IMR-90 (cell line): Measurements from ENCODE around the gene FARS2. TPM values are rescaled to one million over a fixed set of nuclear protein-coding genes. Genes with fewer than 3 reads are reported as not detected.

Source experiments
- ATAC-seq: fragments of 200-7000 bp; cut with Tn5 transposase; 2 replicates; pipeline ENCODE4 v1.9.1; 2020; ENCODE audit warnings: low read depth, mild to moderate bottlenecking, moderate library complexity
- BruUV-seq: library from RNA; stranded (reverse); fragments of 400-500 nt; replicated peaks from 2 replicates; lab custom pipeline; 2021; lab: Mats Ljungman, UMichigan
- CTCF ChIA-PET: fragments of 300-600 bp; formaldehyde crosslinking; extraction: SDS; loops from one replicate; lab custom pipeline; 2021; ENCODE audit warnings: antibody characterized with exemption; lab: Yijun Ruan, JAX
- POLR2A ChIA-PET: fragments of 300-600 bp; sonication (Branson Sonifier 250); formaldehyde crosslinking; loops from one replicate; lab custom pipeline; 2022; ENCODE audit warnings: antibody characterized with exemption; ENCODE audit not compliant: unreplicated experiment; lab: Charles Lee
- DNase-seq: peaks from one replicate; pipeline ENCODE4 v3.0.0; 2013
- H2AFZ ChIP-seq: replicated peaks from 2 replicates; pipeline ENCODE3; 2013; ENCODE audit warnings: low read length, mild to moderate bottlenecking; ENCODE audit not compliant: poor library complexity
- H2AK5ac ChIP-seq: 2 replicates; pipeline ENCODE4 v1.6.1; 2013; ENCODE audit warnings: low read depth, low read length, inconsistent platforms
- H2AK9ac ChIP-seq: replicated peaks from 2 replicates; pipeline ENCODE3; 2013; ENCODE audit warnings: mild to moderate bottlenecking, low read depth, low read length, moderate library complexity; ENCODE audit not compliant: poor library complexity
- H2BK120ac ChIP-seq: 2 replicates; pipeline ENCODE4 v1.6.1; 2013; ENCODE audit warnings: low read depth, low read length, inconsistent platforms
- H2BK15ac ChIP-seq: 3 replicates; pipeline ENCODE4 v1.6.1; 2013; ENCODE audit warnings: low read depth, low read length, inconsistent platforms
- H2BK20ac ChIP-seq: 2 replicates; pipeline ENCODE4 v1.6.1; 2013; ENCODE audit warnings: low read depth, mild to moderate bottlenecking, inconsistent platforms, low read length, moderate library complexity
- H2BK5ac ChIP-seq: 2 replicates; pipeline ENCODE4 v1.6.1; 2013; ENCODE audit warnings: mild to moderate bottlenecking, low read depth, low read length, inconsistent platforms; ENCODE audit not compliant: poor library complexity, severe bottlenecking
- H3K14ac ChIP-seq: replicated peaks from 2 replicates; pipeline ENCODE4 v1.6.1; 2013; ENCODE audit warnings: low read depth, low read length, inconsistent platforms
- H3K18ac ChIP-seq: 2 replicates; pipeline ENCODE4 v1.6.1; 2013; ENCODE audit warnings: low read depth, low read length, control low read depth
- H3K23ac ChIP-seq: 2 replicates; pipeline ENCODE4 v1.6.1; 2013; ENCODE audit warnings: low read depth, low read length, inconsistent platforms
- H3K27ac ChIP-seq: 2 replicates; pipeline ENCODE4 v1.5.1; 2013; ENCODE audit warnings: mild to moderate bottlenecking, control low read depth, low read length; ENCODE audit not compliant: insufficient read depth
- H3K27me3 ChIP-seq: 2 replicates; pipeline ENCODE4 v1.6.1; 2013; ENCODE audit warnings: low read length; ENCODE audit not compliant: control insufficient read depth, insufficient read depth
- H3K36me3 ChIP-seq: 2 replicates; pipeline ENCODE4 v1.6.1; 2013; ENCODE audit warnings: low read length, mixed read lengths; ENCODE audit not compliant: control insufficient read depth, insufficient read depth
- H3K4ac ChIP-seq: 2 replicates; pipeline ENCODE4 v1.6.1; 2013; ENCODE audit warnings: low read depth, low read length, inconsistent platforms
- H3K4me1 ChIP-seq: 2 replicates; pipeline ENCODE4 v1.6.1; 2013; ENCODE audit warnings: low read length, mixed read lengths; ENCODE audit not compliant: control insufficient read depth, insufficient read depth
- H3K4me2 ChIP-seq: 2 replicates; pipeline ENCODE4 v1.6.1; 2013; ENCODE audit warnings: low read depth, mild to moderate bottlenecking, control low read depth, low read length, moderate library complexity
- H3K4me3 ChIP-seq: 2 replicates; pipeline ENCODE4 v1.5.1; 2013; ENCODE audit warnings: low read depth, mild to moderate bottlenecking, control low read depth, low read length, moderate library complexity; ENCODE audit not compliant: insufficient read depth
- H3K56ac ChIP-seq: 2 replicates; pipeline ENCODE4 v1.6.1; 2013; ENCODE audit warnings: low read length, inconsistent platforms; ENCODE audit not compliant: insufficient read depth; ENCODE audit errors: extremely low read depth
- H3K79me1 ChIP-seq, 2 experiments: 2 replicates each; pipeline ENCODE4 v1.6.1; 2013; ENCODE audit warnings: low read length in 2 of 2, inconsistent platforms in 1 of 2, low read depth in 1 of 2
- H3K9ac ChIP-seq: 2 replicates; pipeline ENCODE4 v1.6.1; 2013; ENCODE audit warnings: low read depth, low read length, control low read depth
- H3K9me1 ChIP-seq: 2 replicates; pipeline ENCODE4 v1.6.1; 2013; ENCODE audit warnings: low read length, inconsistent platforms; ENCODE audit not compliant: insufficient read depth
- H3K9me3 ChIP-seq: 2 replicates; pipeline ENCODE4 v1.6.1; 2013; ENCODE audit warnings: low read length; ENCODE audit not compliant: control insufficient read depth, insufficient read depth
- H4K20me1 ChIP-seq: 2 replicates; pipeline ENCODE4 v1.6.1; 2013; ENCODE audit warnings: low read length, inconsistent platforms; ENCODE audit not compliant: insufficient read depth
- H4K5ac ChIP-seq: 2 replicates; pipeline ENCODE4 v1.6.1; 2013; ENCODE audit warnings: mild to moderate bottlenecking, low read depth, low read length, control low read depth
- H4K8ac ChIP-seq, 2 experiments: 2 replicates each; pipeline ENCODE4 v1.6.1; 2013; ENCODE audit warnings: low read depth in 2 of 2, low read length in 2 of 2, control low read depth in 1 of 2, inconsistent platforms in 1 of 2
- H4K91ac ChIP-seq: 2 replicates; pipeline ENCODE4 v1.6.1; 2013; ENCODE audit warnings: low read depth, low read length, inconsistent platforms; ENCODE audit not compliant: insufficient read depth
- BHLHE40 ChIP-seq: fragments of 150-350 bp; IDR thresholded peaks from 2 replicates; pipeline ENCODE4 v1.6.1; 2016; ENCODE audit warnings: mild to moderate bottlenecking, low read depth, low read length
- CEBPB ChIP-seq: IDR thresholded peaks from 2 replicates; pipeline ENCODE4 v1.6.1; 2012; ENCODE audit warnings: low read depth, low read length, improper control_type of control experiment
- CHD1 ChIP-seq: IDR thresholded peaks from 2 replicates; pipeline ENCODE4 v1.6.1; 2012; ENCODE audit warnings: low read depth, low read length, improper control_type of control experiment
- CTCF ChIP-seq: conservative IDR thresholded peaks from 2 replicates; pipeline ENCODE4 v1.5.1; 2012; ENCODE audit warnings: mild to moderate bottlenecking, low read depth, low read length, improper control_type of control experiment
- ELK1 ChIP-seq: fragments of 150-350 bp; IDR thresholded peaks from 2 replicates; pipeline ENCODE4 v1.6.1; 2016; ENCODE audit warnings: low read depth, mild to moderate bottlenecking, low read length, moderate library complexity, borderline replicate concordance
- FOS ChIP-seq: fragments of 150-350 bp; IDR thresholded peaks from 2 replicates; pipeline ENCODE4 v1.6.1; 2016; ENCODE audit warnings: low read depth, low read length
- MAFK ChIP-seq: IDR thresholded peaks from 2 replicates; pipeline ENCODE4 v1.6.1; 2012; ENCODE audit warnings: low read depth, low read length, improper control_type of control experiment
- MAZ ChIP-seq: IDR thresholded peaks from 2 replicates; pipeline ENCODE4 v1.6.1; 2012; ENCODE audit warnings: low read depth, mild to moderate bottlenecking, low read length, improper control_type of control experiment, moderate library complexity, borderline replicate concordance
- MXI1 ChIP-seq: IDR thresholded peaks from 2 replicates; pipeline ENCODE4 v1.6.1; 2012; ENCODE audit warnings: low read depth, mild to moderate bottlenecking, low read length, moderate library complexity, borderline replicate concordance
- NFE2L2 ChIP-seq: fragments of 150-350 bp; IDR thresholded peaks from 2 replicates; pipeline ENCODE4 v1.6.1; 2016; ENCODE audit warnings: low read depth, mild to moderate bottlenecking, low read length
- POLR2A ChIP-seq: IDR thresholded peaks from 2 replicates; pipeline ENCODE4 v1.6.1; 2012; ENCODE audit warnings: mild to moderate bottlenecking, low read depth, low read length
- RAD21 ChIP-seq: IDR thresholded peaks from 2 replicates; pipeline ENCODE4 v1.6.1; 2012; ENCODE audit warnings: low read length, improper control_type of control experiment
- RCOR1 ChIP-seq: IDR thresholded peaks from 2 replicates; pipeline ENCODE4 v1.6.1; 2012; ENCODE audit warnings: mild to moderate bottlenecking, low read length, improper control_type of control experiment; ENCODE audit not compliant: insufficient replicate concordance
- RFX5 ChIP-seq: IDR thresholded peaks from 2 replicates; pipeline ENCODE4 v1.8.0; 2012; ENCODE audit warnings: low read depth, mild to moderate bottlenecking, low read length, moderate library complexity
- SMC3 ChIP-seq: fragments of 150-350 bp; IDR thresholded peaks from 2 replicates; pipeline ENCODE4 v1.6.1; 2016; ENCODE audit warnings: low read depth, mild to moderate bottlenecking, antibody characterized with exemption, low read length, moderate library complexity
- USF2 ChIP-seq: fragments of 150-350 bp; IDR thresholded peaks from 2 replicates; pipeline ENCODE4 v1.6.1; 2017; ENCODE audit warnings: mild to moderate bottlenecking, antibody characterized with exemption, low read length, low read depth
- WGBS, 2 experiments: methylation state at CpG; one replicate each; pipeline versions ENCODE4 v1.1.5 to v1.1.7; 2013; ENCODE audit warnings: missing lambda C conversion rate in 2 of 2; ENCODE audit not compliant: insufficient read length in 1 of 2; ENCODE audit errors: extremely low coverage in 2 of 2; 5-methylcytosine and 5-hydroxymethylcytosine counted together
- dilution Hi-C: fragments of 300-500 bp; cut with HindIII; formaldehyde crosslinking; loops from one replicate; pipeline ENCODE4 v1.14.3; 2018; ENCODE audit warnings: low sequenced_read_pairs; ENCODE audit not compliant: unreplicated experiment
- in situ Hi-C: fragments of 300-500 bp; cut with MboI; formaldehyde crosslinking; loops from 3 replicates; pipeline ENCODE4 v1.14.3; 2019; ENCODE audit warnings: low sequenced_read_pairs, inconsistent platforms, mixed read lengths
- intact Hi-C: fragments of 100-400 bp; cut with micrococcal nuclease; formaldehyde crosslinking; loops from 2 replicates; pipeline ENCODE4 v1.10.0; 2022
- polyA plus RNA-seq, 3 experiments: library from polyadenylated mRNA; depleted of rRNA; stranded (reverse); fragments of >200 nt; gene quantifications; 2 replicates each; pipeline ENCODE4 v1.2.3, GENCODE V29; 2012; ENCODE audit warnings: low replicate concordance in 1 of 3
- total RNA-seq: library from RNA; depleted of rRNA; stranded (reverse); fragments of >200 nt; gene quantifications from 2 replicates; pipeline ENCODE4 v1.2.3, GENCODE V29; 2012

The FARS2 gene
- total and polyA plus RNA-seq, 2 of the 4 experiments (the other 2 are of a cell fraction), result 12.1 to 28.9 TPM

- Histone ChIP-seq H2AK5ac (no peak overlapping the region), H3K4me3 (no peak overlapping the region), H2BK20ac (no peak overlapping the region), H3K14ac (no peak overlapping the region), H3K9me3 (no peaks in the 10 kb centered on the region), H3K4ac (no peak overlapping the region), H2AFZ (no peak overlapping the region), H4K91ac (no peak overlapping the region), H3K9me1 (peaks cover 10% of the 10 kb centered on the region; the same call in 1 of the 2 replicates), H3K56ac (no peak overlapping the region), H3K4me2 (no peak overlapping the region), H3K18ac (no peak overlapping the region), H3K23ac (no peak overlapping the region), H2BK5ac (no peak overlapping the region), H4K20me1 (no peaks in the 10 kb centered on the region), H4K8ac (no peak overlapping the region), H4K5ac (no peak overlapping the region), H3K4me1 (peaks cover 5% of the 10 kb centered on the region; the same call in 1 of the 2 replicates), H3K27me3 (no peaks in the 10 kb centered on the region), H3K79me1 (no peaks in the 10 kb centered on the region; a peak in 1 of 4 replicates), H2BK15ac (no peak overlapping the region), H3K9ac (no peak overlapping the region), H3K27ac (no peak overlapping the region), H2BK120ac (no peak overlapping the region), H3K36me3 (no peaks in the 10 kb centered on the region), H2AK9ac (no peak overlapping the region)
- POLR2A ChIA-PET, result no interaction called here
- DNase-seq (no peak), ATAC-seq (no peak)
- dilution Hi-C loops (no loop called here), in situ Hi-C loops (loop anchor here (25.0 kb wide), 1 partner anchor 1318 kb away; no protein-coding TSS in a partner anchor), intact Hi-C loops (no loop called here)
- BruUV-seq, result no TSS peak
- CTCF ChIA-PET, result interaction anchor here (1.1 kb wide), 1 partner anchor 75 kb away, joined by 3 read pairs; no protein-coding TSS in a partner anchor
- no peak for TF ChIP-seq USF2
- TF ChIP-seq CHD1, result no peak
- no peak for TF ChIP-seq CTCF
- TF ChIP-seq FOS, result no peak
- no peak for TF ChIP-seq RFX5
- no peak for TF ChIP-seq RAD21
- no peak for TF ChIP-seq SMC3
- no peak for TF ChIP-seq MXI1
- TF ChIP-seq NFE2L2, result no peak
- TF ChIP-seq RCOR1, result no peak
- TF ChIP-seq MAFK, result no peak
- TF ChIP-seq BHLHE40, result no peak
- TF ChIP-seq POLR2A, result no peak
- no peak for TF ChIP-seq MAZ
- no peak for TF ChIP-seq ELK1
- no peak for TF ChIP-seq CEBPB
- WGBS, 2 experiments, result no CpG with 5 or more reads among the region's 5 CpGs
Observed at GRCh38 chr6:5219011-5219691, 42.2 kb upstream of the FARS2 start.
